ENCODE measurements around the gene MEIS2. TPM values are rescaled to one million over a fixed set of nuclear protein-coding genes. Genes with fewer than 3 reads are reported as not detected.

Gene MEIS2
- total RNA-seq, 1 experiment from 2014 or later, result 98.3 TPM

- DNase-seq (ENCODE audit: low spot score), result no peak
Observed at GRCh38 chr15:37098468-37099318, 1.7 kb downstream of the MEIS2 start.

- no peak for DNase-seq (ENCODE audit: low spot score)
Observed at GRCh38 chr15:37097144-37097919, 3.0 kb downstream of the MEIS2 start.

GRCh38 chr15:37096558-37097143, 3.7 kb downstream of the MEIS2 start:
- no peak for DNase-seq (ENCODE audit: low spot score)

- no peak for DNase-seq (ENCODE audit: low spot score)
Observed at GRCh38 chr15:37095770-37096557, 4.4 kb downstream of the MEIS2 start.

- no peak for DNase-seq (ENCODE audit: low spot score)
Observed at GRCh38 chr15:37094915-37095711, 5.2 kb downstream of the MEIS2 start.

GRCh38 chr15:37094333-37094914, 5.9 kb downstream of the MEIS2 start:
- no peak for DNase-seq (ENCODE audit: low spot score)

GRCh38 chr15:37093480-37094332, 6.6 kb downstream of the MEIS2 start:
- no peak for DNase-seq (ENCODE audit: low spot score)

- DNase-seq (ENCODE audit: low spot score), result no peak
Observed at GRCh38 chr15:37090543-37091175, 9.7 kb downstream of the MEIS2 start.

GRCh38 chr15:37088436-37088835, 11.9 kb downstream of the MEIS2 start:
- no peak for DNase-seq (ENCODE audit: low spot score)

GRCh38 chr15:37087131-37087588, 13.2 kb downstream of the MEIS2 start:
- DNase-seq (ENCODE audit: low spot score), result no peak

GRCh38 chr15:37086521-37086920, 13.8 kb downstream of the MEIS2 start:
- DNase-seq (ENCODE audit: low spot score), result no peak

- no peak for DNase-seq (ENCODE audit: low spot score)
Observed at GRCh38 chr15:37086120-37086519, 14.2 kb downstream of the MEIS2 start.

- no peak for DNase-seq (ENCODE audit: low spot score)
Observed at GRCh38 chr15:37084602-37085001, 15.7 kb downstream of the MEIS2 start.

GRCh38 chr15:37083610-37084009, 16.7 kb downstream of the MEIS2 start:
- DNase-seq (ENCODE audit: low spot score), result no peak

- DNase-seq (ENCODE audit: low spot score), result no peak
Observed at GRCh38 chr15:37081983-37082382, 18.4 kb downstream of the MEIS2 start.

GRCh38 chr15:37080261-37080921, 20.0 kb downstream of the MEIS2 start:
- no peak for DNase-seq (ENCODE audit: low spot score)

- no peak for DNase-seq (ENCODE audit: low spot score)
Observed at GRCh38 chr15:37079726-37080125, 20.6 kb downstream of the MEIS2 start.

- DNase-seq (ENCODE audit: low spot score), result no peak
Observed at GRCh38 chr15:37078566-37078965, 21.8 kb downstream of the MEIS2 start.

All from A172 (cell line).